ENCODE data around the gene UBE2E1.

DNA sequence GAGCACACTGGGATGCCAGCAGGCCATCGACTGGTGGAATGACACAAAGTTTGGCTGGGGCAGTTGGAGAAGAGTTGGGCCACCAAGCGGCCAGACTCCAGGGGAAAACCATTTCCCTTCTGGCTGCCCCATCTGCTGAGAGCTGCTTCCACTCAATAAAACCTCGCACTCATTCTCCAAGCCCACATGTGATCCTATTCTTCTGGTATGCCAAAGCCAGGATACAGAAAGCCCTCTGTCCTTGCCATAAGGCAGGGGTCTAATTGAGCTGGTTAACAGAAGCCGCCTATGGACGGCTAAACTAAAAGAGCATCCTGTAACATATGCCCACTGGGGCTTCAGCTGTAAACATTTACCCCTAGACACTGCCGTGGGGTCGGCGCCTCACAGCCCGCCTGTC is 55.9 kb downstream of the UBE2E1 start:
- TF ChIP-seq, protein P1, sequence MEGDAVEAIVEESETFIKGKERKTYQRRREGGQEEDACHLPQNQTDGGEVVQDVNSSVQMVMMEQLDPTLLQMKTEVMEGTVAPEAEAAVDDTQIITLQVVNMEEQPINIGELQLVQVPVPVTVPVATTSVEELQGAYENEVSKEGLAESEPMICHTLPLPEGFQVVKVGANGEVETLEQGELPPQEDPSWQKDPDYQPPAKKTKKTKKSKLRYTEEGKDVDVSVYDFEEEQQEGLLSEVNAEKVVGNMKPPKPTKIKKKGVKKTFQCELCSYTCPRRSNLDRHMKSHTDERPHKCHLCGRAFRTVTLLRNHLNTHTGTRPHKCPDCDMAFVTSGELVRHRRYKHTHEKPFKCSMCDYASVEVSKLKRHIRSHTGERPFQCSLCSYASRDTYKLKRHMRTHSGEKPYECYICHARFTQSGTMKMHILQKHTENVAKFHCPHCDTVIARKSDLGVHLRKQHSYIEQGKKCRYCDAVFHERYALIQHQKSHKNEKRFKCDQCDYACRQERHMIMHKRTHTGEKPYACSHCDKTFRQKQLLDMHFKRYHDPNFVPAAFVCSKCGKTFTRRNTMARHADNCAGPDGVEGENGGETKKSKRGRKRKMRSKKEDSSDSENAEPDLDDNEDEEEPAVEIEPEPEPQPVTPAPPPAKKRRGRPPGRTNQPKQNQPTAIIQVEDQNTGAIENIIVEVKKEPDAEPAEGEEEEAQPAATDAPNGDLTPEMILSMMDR (IDR thresholded peaks at IDR 0.05), result no peak
- no peak for TF ChIP-seq EZH2 (IDR thresholded peaks at IDR 0.05; ENCODE audit: borderline replicate concordance, insufficient read depth, low read depth, low read length, poor library complexity, severe bottlenecking)

All from B cell (primary cell).